Activated B cell treated with CpG ODN at 0.5 μM for 24 hours (primary cell): ENCODE measurements around the gene TBX5. TPM values are rescaled to one million over a fixed set of nuclear protein-coding genes. Genes with fewer than 3 reads are reported as not detected.
"Not testable (repeated sequence)": the region's sequence is repeated elsewhere in the genome, so short reads cannot be mapped to it uniquely, and the experiment has no call there.

Experiments
- ATAC-seq: fragments of 200-7000 bp; cut with Tn5 transposase; one replicate; pipeline ENCODE4 v1.10.0; 2021; ENCODE audit warnings: low read depth, mild to moderate bottlenecking, moderate library complexity
- CTCF ChIA-PET: fragments of 350-600 bp; sonication (Branson Sonifier 250); formaldehyde crosslinking; loops from one replicate; lab custom pipeline; 2021; ENCODE audit warnings: antibody characterized with exemption; lab: Charles Lee
- POLR2A ChIA-PET: fragments of 350-600 bp; sonication (Branson Sonifier 250); formaldehyde crosslinking; loops from one replicate; lab custom pipeline; 2021; ENCODE audit warnings: antibody characterized with exemption; lab: Charles Lee
- DNase-seq: peaks from one replicate; pipeline ENCODE4 v3.0.0; 2022
- H3K27ac Mint-ChIP-seq: one replicate; pipeline ENCODE4 v1.8.0; 2020; ENCODE audit warnings: mixed read lengths
- H3K27me3 Mint-ChIP-seq: one replicate; pipeline ENCODE4 v1.8.0; 2021; ENCODE audit warnings: mixed read lengths
- H3K36me3 Mint-ChIP-seq: one replicate; pipeline ENCODE4 v1.8.0; 2021; ENCODE audit warnings: low read depth, mixed read lengths
- H3K4me1 Mint-ChIP-seq: one replicate; pipeline ENCODE4 v1.8.0; 2021; ENCODE audit warnings: mixed read lengths
- H3K4me3 Mint-ChIP-seq: one replicate; pipeline ENCODE4 v1.8.0; 2020; ENCODE audit warnings: mild to moderate bottlenecking, mixed read lengths
- H3K9me3 Mint-ChIP-seq: one replicate; pipeline ENCODE4 v1.8.0; 2020; ENCODE audit warnings: mixed read lengths
- intact Hi-C: fragments of 100-400 bp; cut with micrococcal nuclease; formaldehyde crosslinking; loops from one replicate; pipeline ENCODE4 v1.15.1; 2024
- total RNA-seq: library from RNA; stranded (reverse); gene quantifications from 2 replicates; pipeline ENCODE4 v1.2.3, GENCODE V29; 2022
- TF ChIP-seq, protein P1 (sequence below): fragments of 200-600 bp; IDR thresholded peaks from one replicate; pipeline ENCODE4 v1.8.0; 2022; ENCODE audit warnings: antibody characterized with exemption, mild to moderate bottlenecking

Gene TBX5
- total RNA-seq, 1 donor from 2014 or later, result not detected

DNA sequence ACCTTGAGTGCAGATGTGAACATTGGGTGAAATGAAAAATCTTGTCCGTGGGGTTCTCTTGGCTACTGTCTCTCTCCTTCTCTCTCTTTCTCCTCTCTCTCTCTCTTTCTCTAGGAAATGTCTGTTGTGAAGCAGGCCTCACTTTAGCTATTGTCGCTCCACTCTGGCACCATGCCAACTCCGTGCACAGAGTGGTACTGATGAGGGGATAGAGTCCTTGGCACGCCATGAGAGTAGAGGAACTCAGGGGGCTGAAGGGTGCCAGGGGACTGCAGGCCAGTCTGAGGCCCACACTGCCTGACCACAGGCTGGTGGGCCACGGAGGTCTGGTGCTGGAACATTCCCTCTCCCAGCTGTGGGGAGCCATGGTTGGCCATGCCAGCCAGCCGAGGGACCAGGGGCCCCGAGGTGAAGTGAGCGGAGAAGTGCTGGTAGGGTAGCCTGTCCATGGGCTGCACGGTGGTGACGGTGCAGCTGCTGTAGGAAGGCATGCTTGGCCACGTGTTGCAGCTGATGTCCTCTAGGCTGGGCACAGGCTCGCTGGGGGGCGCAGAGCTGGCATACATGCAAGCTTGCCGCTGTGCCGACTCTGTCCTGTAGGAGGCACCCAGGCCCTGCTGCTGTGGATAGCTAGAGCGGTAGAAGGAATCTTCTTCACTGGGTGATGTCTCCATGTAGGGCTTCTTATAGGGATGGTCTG, 50.4 kb downstream of the TBX5 start:
- TF ChIP-seq, protein P1, sequence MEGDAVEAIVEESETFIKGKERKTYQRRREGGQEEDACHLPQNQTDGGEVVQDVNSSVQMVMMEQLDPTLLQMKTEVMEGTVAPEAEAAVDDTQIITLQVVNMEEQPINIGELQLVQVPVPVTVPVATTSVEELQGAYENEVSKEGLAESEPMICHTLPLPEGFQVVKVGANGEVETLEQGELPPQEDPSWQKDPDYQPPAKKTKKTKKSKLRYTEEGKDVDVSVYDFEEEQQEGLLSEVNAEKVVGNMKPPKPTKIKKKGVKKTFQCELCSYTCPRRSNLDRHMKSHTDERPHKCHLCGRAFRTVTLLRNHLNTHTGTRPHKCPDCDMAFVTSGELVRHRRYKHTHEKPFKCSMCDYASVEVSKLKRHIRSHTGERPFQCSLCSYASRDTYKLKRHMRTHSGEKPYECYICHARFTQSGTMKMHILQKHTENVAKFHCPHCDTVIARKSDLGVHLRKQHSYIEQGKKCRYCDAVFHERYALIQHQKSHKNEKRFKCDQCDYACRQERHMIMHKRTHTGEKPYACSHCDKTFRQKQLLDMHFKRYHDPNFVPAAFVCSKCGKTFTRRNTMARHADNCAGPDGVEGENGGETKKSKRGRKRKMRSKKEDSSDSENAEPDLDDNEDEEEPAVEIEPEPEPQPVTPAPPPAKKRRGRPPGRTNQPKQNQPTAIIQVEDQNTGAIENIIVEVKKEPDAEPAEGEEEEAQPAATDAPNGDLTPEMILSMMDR, result no peak
- ATAC-seq, result no peak
- ChIA-PET POLR2A (no interaction called here), CTCF (no interaction called here)
- Mint-ChIP-seq H3K36me3 (no peaks in the 10 kb centered on the region), H3K4me1 (no peaks in the 10 kb centered on the region), H3K9me3 (no peaks in the 10 kb centered on the region), H3K27me3 (no peaks in the 10 kb centered on the region), H3K27ac (no peak overlapping the region), H3K4me3 (no peak overlapping the region)
- intact Hi-C loops, result no loop called here
- no peak for DNase-seq

DNA sequence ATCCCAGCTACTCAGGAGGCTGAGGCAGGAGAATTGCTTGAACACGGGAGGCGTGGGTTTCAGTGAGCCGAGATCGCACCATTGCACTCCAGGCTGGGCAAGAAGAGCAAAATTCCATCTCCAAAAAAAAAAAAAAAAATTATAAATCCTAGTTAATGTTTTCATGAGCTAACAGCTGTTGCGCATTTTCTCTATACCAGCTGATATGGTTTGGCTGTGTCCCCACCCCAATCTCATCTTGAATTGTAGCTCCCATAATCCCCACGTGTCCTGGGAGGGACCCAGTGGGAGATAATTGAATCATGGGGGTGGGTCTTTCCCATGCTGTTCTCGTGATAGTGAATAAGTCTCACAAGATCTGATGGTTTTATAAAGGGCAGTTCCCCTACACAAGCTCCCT, 56.7 kb downstream of the TBX5 start:
- DNase-seq, result not testable (repeated sequence)

DNA sequence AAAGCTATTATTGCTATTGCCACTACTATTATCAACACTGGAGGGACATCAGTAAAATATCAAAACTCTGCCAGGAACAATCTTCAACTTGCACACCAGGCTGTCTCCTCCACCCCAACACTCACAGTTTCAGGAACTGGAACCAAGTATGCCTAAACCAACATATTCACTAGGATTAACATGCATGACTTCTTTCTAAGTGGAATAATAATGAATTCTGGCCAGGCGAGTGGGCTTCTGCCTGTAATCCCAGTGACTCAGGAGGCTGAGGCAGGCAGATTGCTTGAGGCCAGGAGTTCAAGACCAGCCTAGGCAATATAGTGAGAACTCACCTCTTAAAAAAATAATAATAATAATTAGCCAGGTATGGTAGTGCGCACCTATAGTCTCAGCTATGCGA, 58.1 kb downstream of the TBX5 start:
- TF ChIP-seq, protein P1, result no peak
- no peak overlapping the region for H3K4me3 Mint-ChIP-seq
- H3K27ac Mint-ChIP-seq, result no peak overlapping the region
- no peaks in the 10 kb centered on the region for H3K36me3 Mint-ChIP-seq
- no peaks in the 10 kb centered on the region for H3K9me3 Mint-ChIP-seq
- ChIA-PET CTCF (no interaction called here), POLR2A (no interaction called here)
- H3K4me1 Mint-ChIP-seq, result no peaks in the 10 kb centered on the region
- ATAC-seq (no peak), DNase-seq (no peak)
- H3K27me3 Mint-ChIP-seq, result peaks cover 4% of the 10 kb centered on the region
- intact Hi-C loops, result no loop called here

More for the DNA sequence above, 56.7 kb downstream of the TBX5 start:
- intact Hi-C loops, H3K4me1 Mint-ChIP-seq, H3K9me3 Mint-ChIP-seq, H3K27ac Mint-ChIP-seq, H3K27me3 Mint-ChIP-seq, CTCF ChIA-PET, H3K36me3 Mint-ChIP-seq, H3K4me3 Mint-ChIP-seq, ATAC-seq, POLR2A ChIA-PET: not testable (repeated sequence)

DNA sequence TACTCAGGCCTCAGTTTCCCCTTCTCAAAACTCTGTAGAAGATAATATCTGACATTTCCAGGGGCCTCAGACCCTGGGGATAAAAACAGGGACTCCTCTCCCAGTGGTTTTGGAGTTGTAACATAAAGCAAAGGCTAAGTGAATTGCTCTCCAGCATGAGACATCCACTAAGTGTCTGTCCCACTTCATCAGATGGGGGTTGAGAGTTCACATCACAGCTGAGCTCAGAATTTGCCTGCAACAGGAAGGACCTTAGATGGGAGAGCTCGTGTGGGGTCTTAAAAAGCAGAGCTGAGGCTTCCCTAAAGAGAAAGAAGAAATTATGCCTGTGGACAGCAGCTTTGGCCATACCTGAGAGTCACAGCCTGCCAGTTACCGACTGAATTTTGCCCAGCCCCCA, 61.1 kb downstream of the TBX5 start:
- no peak overlapping the region for H3K27ac Mint-ChIP-seq
- H3K27me3 Mint-ChIP-seq, result peaks cover 4% of the 10 kb centered on the region
- CTCF ChIA-PET, result no interaction called here
- DNase-seq (no peak), ATAC-seq (no peak)
- no peaks in the 10 kb centered on the region for H3K9me3 Mint-ChIP-seq
- POLR2A ChIA-PET, result no interaction called here
- TF ChIP-seq, protein P1, result no peak
- no peaks in the 10 kb centered on the region for H3K36me3 Mint-ChIP-seq
- H3K4me1 Mint-ChIP-seq, result no peaks in the 10 kb centered on the region
- intact Hi-C loops, result no loop called here
- no peak overlapping the region for H3K4me3 Mint-ChIP-seq

DNA sequence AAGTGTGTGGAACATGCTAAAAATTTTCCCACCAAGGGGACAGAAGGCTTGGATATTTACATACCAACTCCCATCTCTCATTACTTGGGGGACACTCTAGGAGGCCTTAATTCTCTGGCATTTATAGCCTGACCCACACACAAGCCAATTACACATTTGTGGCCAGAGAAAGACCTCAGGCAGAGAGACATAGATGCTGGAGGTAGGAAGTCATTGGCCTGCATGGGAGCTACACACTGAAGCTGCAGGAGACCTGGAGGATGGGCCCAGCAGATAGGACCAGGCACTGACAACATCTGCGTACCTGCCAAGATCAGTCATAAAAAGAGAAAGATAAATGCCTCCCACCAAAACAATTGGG, 61.7 kb downstream of the TBX5 start:
- H3K4me3 Mint-ChIP-seq, result no peak overlapping the region
- H3K27ac Mint-ChIP-seq, result no peak overlapping the region
- no peak for ATAC-seq
- H3K4me1 Mint-ChIP-seq, result no peaks in the 10 kb centered on the region
- no peak for DNase-seq
- TF ChIP-seq, protein P1, result no peak
- H3K27me3 Mint-ChIP-seq, result peaks cover 2% of the 10 kb centered on the region
- H3K36me3 Mint-ChIP-seq, result no peaks in the 10 kb centered on the region
- CTCF ChIA-PET, result no interaction called here
- H3K9me3 Mint-ChIP-seq, result no peaks in the 10 kb centered on the region
- POLR2A ChIA-PET, result no interaction called here
- intact Hi-C loops, result no loop called here
